IPS-15b (cell line): ENCODE results near the gene PROP1.

Experiments
- H3K27me3 ChIP-seq: one replicate; pipeline ENCODE4 v1.6.1; 2013; ENCODE audit warnings: low read length; ENCODE audit not compliant: control insufficient read depth, insufficient read depth
- H3K36me3 ChIP-seq: one replicate; pipeline ENCODE4 v1.6.1; 2013; ENCODE audit warnings: low read length; ENCODE audit not compliant: control insufficient read depth, insufficient read depth
- H3K4me1 ChIP-seq: one replicate; pipeline ENCODE4 v1.6.1; 2013; ENCODE audit warnings: mild to moderate bottlenecking, low read length; ENCODE audit not compliant: control insufficient read depth, insufficient read depth
- H3K4me3 ChIP-seq: one replicate; pipeline ENCODE4 v1.5.1; 2013; ENCODE audit warnings: low read depth, low read length
- H3K9ac ChIP-seq: one replicate; pipeline ENCODE4 v1.6.1; 2013; ENCODE audit warnings: low read depth, mild to moderate bottlenecking, low read length
- H3K9me3 ChIP-seq: one replicate; pipeline ENCODE4 v1.6.1; 2013; ENCODE audit warnings: mild to moderate bottlenecking, low read length; ENCODE audit not compliant: control insufficient read depth, insufficient read depth

Gene PROP1

DNA sequence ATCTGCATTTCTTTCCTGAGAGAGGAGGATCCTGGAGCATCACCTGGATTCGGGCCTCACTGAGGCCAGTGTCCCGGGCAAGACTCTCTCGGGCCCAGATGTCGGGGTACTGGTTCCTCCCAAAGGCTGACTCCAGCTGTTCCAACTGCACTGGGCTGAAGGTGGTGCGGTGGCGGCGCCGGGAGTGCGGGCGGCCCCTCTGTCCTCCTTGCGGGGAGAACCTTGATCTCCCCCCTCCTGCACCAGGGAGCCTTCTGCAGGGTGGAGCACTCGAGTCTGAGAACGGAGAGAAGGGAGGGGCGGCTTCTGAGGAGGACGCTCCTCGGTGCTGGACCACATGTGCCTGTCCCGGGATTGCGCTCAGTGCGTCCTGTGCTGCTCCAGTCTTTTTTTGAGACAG, 2.0 kb downstream of the PROP1 start:
- H3K9ac ChIP-seq = no peak overlapping the region
- H3K4me1 ChIP-seq = no peaks in the 10 kb centered on the region
- peaks cover 2% of the 10 kb centered on the region for H3K27me3 ChIP-seq
- no peaks in the 10 kb centered on the region for H3K9me3 ChIP-seq
- no peaks in the 10 kb centered on the region for H3K36me3 ChIP-seq
- no peak overlapping the region for H3K4me3 ChIP-seq

DNA sequence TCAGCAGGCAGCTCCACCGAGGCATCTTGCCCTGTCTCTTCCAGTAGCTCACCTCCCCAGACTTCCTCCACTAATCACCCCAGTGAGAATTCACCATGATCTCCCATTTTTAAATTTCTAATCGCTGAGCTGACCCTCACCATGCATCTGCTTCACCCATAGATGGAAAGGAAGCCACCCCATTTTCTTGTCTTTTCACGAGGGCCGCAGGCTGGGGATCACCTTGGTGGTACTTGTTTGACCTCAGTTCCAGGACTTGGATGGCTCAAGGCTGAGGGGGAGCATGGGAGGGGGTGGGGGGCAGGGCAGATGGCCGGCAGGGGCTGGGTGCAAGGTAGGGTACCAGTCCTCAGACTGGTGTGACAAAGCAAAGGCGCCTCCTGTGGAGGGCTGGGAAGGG, 3.6 kb downstream of the PROP1 start:
- Histone ChIP-seq H3K4me1 (no peaks in the 10 kb centered on the region), H3K27me3 (peaks cover 2% of the 10 kb centered on the region), H3K36me3 (no peaks in the 10 kb centered on the region), H3K9me3 (no peaks in the 10 kb centered on the region), H3K9ac (no peak overlapping the region), H3K4me3 (no peak overlapping the region)

DNA sequence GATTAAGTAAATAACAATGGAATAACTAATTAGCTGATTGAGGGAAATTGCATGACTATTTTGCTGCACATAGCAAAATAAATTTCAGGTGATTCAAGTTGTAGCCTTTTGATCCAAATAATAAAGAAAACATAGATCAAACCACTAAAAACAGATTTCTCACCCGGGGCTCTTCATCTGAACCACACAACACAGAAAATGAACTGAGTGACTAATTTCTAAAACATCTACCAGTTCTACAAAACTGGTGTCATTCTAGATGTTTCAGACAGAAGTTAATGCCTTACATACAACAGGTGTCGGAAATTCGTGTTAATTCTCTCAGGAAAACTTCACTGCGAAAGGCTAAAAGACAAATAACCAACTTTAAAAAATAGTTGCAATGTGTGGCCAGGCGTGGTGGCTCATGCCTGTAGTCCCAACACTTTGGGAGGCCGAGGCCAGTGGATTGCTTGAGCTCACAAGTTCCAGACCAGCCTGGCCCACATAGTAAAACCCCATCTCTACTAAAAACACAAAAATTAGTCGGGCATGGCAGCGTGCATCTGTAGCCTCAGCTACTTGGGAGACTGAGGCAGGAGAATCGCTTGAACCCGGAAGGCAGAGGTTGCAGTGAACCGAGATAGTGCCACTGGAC, 6.9 kb downstream of the PROP1 start:
- Histone ChIP-seq H3K27me3 (peaks cover 2% of the 10 kb centered on the region), H3K4me1 (no peaks in the 10 kb centered on the region), H3K9ac (no peak overlapping the region)

DNA sequence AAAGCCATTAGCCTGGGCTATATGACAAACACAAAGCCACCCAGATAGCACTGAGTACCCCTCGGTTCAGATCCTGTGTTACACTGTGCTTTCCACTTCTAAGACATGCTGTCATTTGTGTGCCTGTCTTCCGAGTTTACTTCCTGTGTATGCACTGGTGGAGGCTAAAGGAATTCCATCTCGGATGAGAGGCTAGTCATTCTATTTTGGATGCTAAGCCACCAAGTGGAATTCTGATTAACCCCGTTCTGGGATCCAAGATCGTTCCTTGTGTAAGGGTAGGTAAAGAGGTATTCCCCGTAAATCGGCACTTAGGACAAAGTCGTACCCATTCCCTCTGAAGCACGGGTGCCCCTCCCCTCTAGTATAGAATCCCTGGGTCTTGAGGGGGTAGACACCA, 8.7 kb downstream of the PROP1 start:
- Histone ChIP-seq H3K4me3 (no peak overlapping the region), H3K36me3 (no peaks in the 10 kb centered on the region), H3K27me3 (peaks cover 2% of the 10 kb centered on the region), H3K9me3 (no peaks in the 10 kb centered on the region), H3K4me1 (no peaks in the 10 kb centered on the region), H3K9ac (no peak overlapping the region)

More for the DNA sequence above, 6.9 kb downstream of the PROP1 start:
- Histone ChIP-seq H3K4me3 (no peak overlapping the region), H3K36me3 (no peaks in the 10 kb centered on the region), H3K9me3 (no peaks in the 10 kb centered on the region)

DNA sequence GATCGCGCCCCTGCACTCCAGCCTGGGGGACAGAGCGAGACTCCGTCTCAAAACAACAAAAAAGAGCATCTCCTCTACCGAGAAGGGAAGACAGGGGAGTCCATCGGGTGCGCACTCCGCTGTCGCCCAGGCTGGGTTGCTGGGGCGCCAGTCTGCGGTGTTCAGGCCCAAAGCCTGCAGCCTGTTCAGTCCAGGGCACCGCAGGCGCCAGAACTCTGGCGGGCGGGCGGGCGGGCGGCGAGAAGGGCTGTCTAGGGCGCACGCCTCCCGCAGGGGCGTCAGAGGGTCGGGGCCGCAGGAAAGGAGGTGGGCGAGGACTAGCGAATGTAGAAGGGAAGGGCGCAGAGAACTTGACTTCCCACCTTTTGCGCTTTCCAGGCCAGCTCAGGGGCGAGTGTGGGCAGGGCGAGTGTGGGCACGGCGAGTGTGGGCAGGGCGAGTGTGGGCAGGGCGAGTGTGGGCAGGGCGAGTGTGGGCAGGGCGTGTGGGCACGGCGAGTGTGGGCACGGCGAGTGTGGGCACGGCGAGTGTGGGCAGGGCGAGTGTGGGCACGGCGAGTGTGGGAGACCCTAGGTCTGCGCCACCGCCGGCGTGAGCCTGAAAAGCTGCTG, 10.5 kb downstream of the PROP1 start:
- Histone ChIP-seq H3K27me3 (no peaks in the 10 kb centered on the region), H3K4me3 (no peak overlapping the region), H3K9me3 (no peaks in the 10 kb centered on the region), H3K9ac (no peak overlapping the region), H3K36me3 (no peaks in the 10 kb centered on the region), H3K4me1 (no peaks in the 10 kb centered on the region)

DNA sequence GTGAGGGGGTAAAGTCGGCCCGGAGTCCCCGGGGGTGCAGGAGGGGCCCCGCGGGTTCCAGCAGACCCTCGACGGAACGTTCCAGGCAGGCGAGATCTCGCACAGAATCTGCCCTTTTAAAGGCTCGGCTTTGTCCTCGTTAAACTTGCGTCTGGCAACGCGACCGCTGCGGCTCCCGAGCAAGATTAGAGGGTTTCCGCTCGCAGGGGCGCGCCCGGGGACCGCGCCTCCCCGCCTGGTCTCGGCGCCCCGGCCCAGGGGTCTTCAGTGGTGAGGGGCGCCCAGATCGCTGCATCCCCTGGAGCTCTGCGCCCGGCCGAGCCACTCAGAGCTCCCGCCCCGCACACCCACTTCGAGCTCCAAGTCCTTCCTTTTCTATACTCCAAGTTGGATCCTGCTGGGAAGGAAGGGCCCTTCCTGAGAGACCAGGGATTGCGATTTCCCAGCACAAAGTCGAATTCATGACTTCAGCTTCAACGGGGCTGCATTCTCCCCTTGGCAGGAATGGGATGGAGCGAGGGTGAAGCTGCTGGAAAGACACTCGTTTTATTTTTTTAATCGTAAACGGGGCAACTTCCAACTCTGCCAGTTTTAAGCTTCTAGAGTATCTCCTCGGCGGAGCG, 11.3 kb downstream of the PROP1 start:
- Histone ChIP-seq H3K4me1 (no peaks in the 10 kb centered on the region), H3K4me3 (no peak overlapping the region), H3K9ac (no peak overlapping the region), H3K36me3 (no peaks in the 10 kb centered on the region), H3K27me3 (no peaks in the 10 kb centered on the region), H3K9me3 (no peaks in the 10 kb centered on the region)

DNA sequence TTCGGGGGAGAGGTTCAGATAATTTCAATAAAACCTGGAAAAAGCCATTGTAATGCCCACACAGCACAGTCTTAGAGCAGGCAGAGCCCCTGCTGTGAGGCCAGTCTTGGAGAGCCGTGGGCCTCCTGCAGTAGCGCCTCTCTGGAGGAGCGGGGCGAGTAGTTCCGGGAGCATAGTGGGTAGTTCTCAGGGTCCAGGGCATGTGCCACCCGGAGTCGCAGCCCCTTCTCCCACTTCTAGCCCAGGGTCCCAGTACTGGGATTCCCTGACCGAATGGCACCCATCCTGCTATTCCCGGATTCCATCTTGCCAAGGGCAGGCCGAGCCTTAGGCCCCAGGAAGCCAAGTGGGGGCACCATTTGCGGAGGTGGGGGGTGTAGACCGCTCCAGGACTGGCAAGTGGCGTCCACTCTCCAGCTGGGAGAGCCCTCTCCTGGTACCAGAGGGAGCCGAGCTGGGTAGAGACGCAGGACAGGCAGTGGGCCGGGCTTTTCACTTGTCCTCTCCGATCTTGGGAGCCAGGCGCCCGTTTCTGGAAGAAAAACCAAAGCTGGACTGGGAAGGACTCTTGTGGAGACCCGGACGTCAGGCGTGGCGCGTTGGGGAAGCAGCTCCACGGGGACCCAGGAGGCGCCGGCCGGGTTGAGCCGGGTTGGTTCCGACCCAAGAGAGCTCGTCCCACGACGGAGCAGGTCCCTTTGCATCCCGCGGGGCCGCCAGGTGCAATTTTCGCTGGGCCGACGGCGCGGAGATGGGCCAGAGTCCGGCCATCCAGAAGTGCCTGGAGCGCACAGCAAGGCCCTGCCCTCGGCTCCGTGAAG, 12.1 kb downstream of the PROP1 start:
- H3K4me3 ChIP-seq = no peak overlapping the region
- H3K9ac ChIP-seq = no peak overlapping the region
- no peaks in the 10 kb centered on the region for H3K9me3 ChIP-seq
- no peaks in the 10 kb centered on the region for H3K36me3 ChIP-seq
- no peaks in the 10 kb centered on the region for H3K27me3 ChIP-seq
- no peaks in the 10 kb centered on the region for H3K4me1 ChIP-seq

DNA sequence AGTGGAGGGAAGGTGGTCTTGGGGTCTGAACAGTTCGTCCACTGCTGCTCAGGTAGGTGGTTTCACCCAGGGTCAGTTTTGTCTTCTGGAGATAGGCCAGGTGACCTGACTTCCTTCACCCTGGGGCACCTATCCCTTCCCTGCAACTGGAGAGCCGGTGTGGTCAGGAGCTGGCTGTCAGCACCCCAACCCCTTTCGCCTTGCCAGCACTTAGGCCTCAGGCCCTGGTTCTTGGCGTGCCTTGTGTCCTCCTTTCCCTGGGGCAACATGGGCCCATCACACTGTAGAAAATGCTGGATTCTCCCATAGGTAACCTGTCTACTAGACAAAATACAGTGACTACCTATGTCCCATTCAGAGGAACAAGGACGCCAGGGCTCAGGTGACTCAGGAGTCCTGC, 13.1 kb downstream of the PROP1 start:
- H3K9me3 ChIP-seq = no peaks in the 10 kb centered on the region
- H3K4me1 ChIP-seq = no peaks in the 10 kb centered on the region
- no peaks in the 10 kb centered on the region for H3K27me3 ChIP-seq
- no peak overlapping the region for H3K9ac ChIP-seq
- no peak overlapping the region for H3K4me3 ChIP-seq
- H3K36me3 ChIP-seq = no peaks in the 10 kb centered on the region

DNA sequence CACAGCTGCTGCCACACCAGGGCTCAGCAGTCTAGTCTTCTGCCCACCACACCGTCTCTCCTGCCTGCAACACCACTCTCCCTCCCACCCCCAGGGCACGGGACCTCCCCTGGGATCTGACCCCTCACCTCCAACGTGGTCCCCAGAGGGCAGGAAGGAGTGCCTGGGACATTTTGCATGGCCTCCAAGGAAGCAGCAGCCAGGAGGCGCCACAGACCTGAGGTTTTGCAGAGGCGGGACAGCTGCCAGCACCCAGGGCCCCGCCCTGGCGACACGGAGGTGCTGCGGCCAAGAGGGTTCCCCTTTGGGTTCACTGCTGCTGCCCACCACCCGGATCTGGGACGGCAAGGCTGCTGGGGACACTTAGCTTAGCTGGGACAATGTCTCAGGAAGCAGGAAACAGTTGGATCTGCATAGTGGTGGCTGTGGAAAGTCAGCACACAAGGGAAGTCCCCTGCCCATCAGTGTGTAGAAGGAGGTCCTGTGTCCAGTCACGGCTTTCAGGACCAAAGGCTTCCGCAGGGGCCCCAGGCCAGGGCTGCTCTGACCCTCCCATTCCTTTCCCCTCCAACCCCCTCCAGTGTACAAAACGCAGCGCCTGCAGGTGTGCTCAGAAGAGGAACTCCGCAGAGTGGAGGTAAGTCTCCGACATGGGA, 13.8 kb downstream of the PROP1 start:
- no peaks in the 10 kb centered on the region for H3K36me3 ChIP-seq
- no peaks in the 10 kb centered on the region for H3K27me3 ChIP-seq

DNA sequence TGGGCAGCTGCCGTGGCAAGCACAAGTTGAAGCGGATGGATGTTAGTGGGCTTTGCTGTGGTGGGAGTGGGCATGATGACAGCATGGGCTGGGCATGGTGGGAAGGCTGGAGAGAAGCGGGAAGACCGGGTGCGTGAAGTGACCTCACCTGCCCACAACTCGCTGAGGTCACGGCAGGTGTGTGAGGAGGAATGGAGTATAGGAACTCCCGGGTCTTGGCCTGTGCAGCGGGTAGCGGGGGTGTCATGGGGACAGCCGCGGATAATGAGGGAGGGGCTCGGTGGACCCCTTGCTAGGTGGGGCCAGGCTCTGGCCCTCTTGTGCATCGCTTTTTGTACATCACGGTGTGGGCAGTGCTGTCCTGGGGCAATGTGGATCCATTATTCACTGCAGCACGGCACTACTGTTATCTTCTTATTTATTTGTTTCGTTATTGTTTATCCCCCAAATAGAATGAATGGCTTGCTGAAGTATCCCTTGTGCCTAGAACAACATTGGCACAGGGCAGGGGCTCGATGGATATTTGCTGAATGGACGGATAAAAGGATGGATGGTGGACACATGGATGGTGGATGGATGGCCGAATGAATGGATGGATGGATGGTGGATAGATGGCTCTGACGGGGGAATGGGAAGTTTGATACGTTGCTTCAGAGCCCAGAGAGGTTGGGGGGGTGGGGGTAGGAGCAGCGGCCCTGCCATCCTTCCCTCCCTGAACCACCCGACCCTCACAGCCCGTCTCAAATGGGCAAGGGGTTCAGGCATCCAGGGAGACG, 14.6 kb downstream of the PROP1 start:
- no peaks in the 10 kb centered on the region for H3K36me3 ChIP-seq
- no peaks in the 10 kb centered on the region for H3K9me3 ChIP-seq
- no peak overlapping the region for H3K9ac ChIP-seq
- no peaks in the 10 kb centered on the region for H3K27me3 ChIP-seq
- H3K4me3 ChIP-seq = no peak overlapping the region
- H3K4me1 ChIP-seq = no peaks in the 10 kb centered on the region

More for the DNA sequence above, 13.8 kb downstream of the PROP1 start:
- no peak overlapping the region for H3K4me3 ChIP-seq
- no peak overlapping the region for H3K9ac ChIP-seq
- no peaks in the 10 kb centered on the region for H3K9me3 ChIP-seq
- no peaks in the 10 kb centered on the region for H3K4me1 ChIP-seq

DNA sequence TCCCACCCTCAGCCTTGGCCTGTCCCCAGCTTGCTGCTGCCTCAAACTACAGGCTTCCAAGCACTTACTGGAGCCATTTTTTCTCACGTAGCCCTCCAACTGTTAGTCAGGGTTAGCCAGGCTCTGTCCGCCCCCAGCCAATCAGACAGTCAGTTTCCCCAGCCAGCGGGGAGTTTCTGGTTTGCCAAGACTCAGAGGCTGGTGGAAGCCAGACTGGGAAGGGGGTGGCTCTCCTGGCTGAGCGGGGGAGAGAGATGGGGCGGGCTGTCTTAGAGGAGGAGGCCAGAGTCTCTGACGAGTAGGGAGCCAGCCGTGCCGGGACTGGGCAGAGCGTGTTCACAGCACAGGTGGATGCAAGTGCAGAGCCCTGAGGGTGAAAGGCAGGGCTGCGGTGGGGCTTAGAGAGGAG, 15.3 kb downstream of the PROP1 start:
- Histone ChIP-seq H3K9me3 (no peaks in the 10 kb centered on the region), H3K4me3 (no peak overlapping the region), H3K27me3 (no peaks in the 10 kb centered on the region), H3K36me3 (no peaks in the 10 kb centered on the region), H3K9ac (no peak overlapping the region), H3K4me1 (no peaks in the 10 kb centered on the region)
